T-helper 22 cell (primary cell): ENCODE data around the gene IMPDH1.

Source experiments
- DNase-seq: peaks from one replicate; pipeline ENCODE4 v3.0.0-alpha.2; 2020; ENCODE audit warnings: low read depth

Gene IMPDH1

GRCh38 chr7:128434413-128435326 lies 24.9 kb upstream of the IMPDH1 start:
- no peak for DNase-seq

DNA sequence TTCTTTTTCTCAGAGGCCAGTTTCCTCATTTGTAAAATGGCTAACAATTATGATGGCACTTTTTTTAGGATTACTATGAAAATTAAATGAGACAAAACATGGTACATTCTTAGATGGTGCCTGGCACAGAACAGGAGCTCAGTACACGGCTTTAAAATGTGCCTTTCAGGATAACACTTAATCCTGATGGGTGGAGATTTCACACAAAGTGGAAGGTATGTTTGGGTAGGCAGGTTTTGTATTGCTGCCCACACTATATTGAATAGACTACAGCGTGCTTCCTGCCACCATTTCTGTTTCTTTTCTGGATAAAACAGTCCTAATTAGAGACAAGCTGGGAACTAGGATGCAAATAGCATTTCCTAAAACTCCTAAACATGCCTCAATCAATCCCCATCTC lies 22.0 kb upstream of the IMPDH1 start:
- no peak for DNase-seq

DNA sequence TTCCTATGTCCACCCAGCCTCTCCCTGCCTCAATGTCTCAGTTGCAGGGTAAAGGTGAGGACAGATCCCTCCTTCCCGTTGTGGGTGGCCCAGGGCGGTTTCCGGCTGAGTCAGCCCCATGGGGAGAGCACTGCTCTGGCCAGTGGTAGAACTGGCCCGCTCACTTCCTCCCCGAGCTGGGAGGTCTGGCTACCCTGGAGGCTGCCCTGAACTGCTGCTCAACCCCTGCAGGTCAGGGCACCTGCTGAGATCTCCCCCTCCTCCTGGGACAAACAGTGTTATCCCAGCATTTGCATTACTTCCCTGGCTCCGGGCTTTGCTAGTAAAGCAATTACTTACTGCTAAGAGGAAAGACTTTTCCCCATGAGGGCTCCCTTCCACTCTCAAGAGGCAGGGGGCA lies 21.4 kb upstream of the IMPDH1 start:
- DNase-seq = no peak

GRCh38 chr7:128430207-128430606 lies 20.4 kb upstream of the IMPDH1 start:
- DNase-seq = no peak

DNA sequence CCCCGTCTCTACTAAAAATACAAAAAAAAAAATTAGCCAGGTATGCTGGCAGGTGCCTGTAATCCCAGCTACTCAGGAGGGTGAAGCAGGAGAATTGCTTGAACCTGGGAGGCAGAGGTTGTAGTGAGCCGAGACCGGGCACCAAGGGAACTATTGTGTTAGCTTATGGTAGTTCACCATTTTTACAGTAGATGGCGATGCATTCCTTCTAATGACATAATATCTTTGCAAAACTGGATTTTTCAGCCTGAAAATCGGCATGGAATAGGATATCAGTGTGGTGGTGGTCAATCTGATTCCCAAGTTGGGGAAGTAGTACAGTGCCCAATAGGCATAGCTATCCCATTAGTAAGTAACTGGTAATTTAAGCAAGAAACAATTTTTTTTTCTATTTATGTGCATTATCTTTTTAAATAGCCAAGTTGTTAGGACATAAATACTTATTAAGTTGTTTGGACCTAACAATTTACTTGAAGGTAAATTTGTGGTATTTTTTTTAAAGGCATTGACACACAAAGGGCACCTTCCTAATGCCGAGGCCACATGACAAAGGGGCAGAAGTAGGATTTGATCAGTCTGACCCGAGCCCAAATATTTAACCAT lies 17.6 kb upstream of the IMPDH1 start:
- no peak for DNase-seq

DNA sequence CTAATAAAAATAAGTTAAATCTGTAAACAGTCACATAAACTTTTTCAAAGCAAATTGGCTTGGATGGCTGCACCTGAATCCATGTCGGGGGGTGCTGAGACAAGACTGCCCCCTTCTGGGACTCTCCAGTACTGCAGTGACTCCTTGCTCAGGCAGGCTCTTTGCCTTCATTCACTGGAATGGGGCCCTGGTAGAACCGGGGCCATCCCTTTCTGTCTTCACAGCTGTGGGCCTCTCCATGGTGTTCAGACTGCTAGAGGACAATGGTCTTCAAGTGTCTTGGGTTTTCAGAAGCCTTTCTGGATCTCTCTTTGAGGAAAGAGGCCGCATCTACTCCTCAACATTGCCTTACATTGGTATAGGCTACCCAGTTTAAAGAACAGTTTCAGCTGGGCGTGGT lies 16.1 kb upstream of the IMPDH1 start:
- DNase-seq = peak; percentile 39

DNA sequence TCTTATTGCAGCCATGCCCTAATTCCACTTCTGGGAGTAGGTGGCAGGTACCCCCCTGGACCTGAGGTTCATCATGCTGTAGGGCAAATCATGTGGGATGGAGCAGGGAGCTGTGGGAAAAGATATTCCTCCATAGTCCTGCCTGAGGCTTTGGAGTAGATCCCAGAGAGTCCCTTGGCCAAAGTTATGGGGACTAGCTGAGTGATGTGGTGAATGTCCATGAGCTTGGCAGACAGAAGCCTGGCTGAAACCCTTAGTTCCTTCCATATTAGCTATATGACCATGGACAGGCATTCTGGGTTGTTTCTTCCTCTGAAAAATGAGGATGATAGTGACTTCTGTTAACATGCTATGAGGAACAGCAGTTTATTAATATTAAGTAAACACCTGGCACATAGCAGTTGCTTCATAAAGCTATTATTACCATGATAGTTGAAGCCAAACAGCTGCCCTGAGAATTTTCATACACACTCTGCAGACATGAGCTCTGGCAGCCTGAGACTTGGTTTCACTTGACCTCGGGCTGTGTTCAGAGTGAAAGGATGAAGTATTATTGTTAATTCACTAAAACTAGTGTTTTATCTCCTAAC lies 15.0 kb upstream of the IMPDH1 start:
- DNase-seq = no peak

DNA sequence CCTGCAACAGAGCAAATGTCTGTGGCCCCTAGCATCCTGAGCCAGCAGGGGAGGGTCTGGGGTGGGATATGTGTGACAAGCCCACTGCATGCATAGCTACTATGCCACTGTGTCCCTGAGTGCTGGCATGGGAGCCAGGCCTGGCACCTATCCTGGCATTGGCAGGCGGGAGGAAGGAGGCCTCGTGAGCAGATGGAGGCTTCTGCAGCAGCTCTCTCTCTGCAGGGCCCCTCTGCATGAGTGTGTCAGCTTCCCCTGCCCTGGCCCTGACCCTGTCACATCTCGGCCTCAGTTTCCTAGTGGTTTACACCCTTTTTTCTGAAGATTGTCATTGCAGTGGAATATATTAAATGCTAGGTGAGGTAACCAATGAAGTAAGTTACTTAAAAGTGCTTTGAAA lies 13.1 kb upstream of the IMPDH1 start:
- no peak for DNase-seq

- DNase-seq = no peak
Measured at GRCh38 chr7:128422037-128422436, 12.3 kb upstream of the IMPDH1 start.

GRCh38 chr7:128421384-128421783 lies 11.6 kb upstream of the IMPDH1 start:
- DNase-seq = no peak

- DNase-seq = no peak
Measured at GRCh38 chr7:128420773-128421172, 11.0 kb upstream of the IMPDH1 start.

DNA sequence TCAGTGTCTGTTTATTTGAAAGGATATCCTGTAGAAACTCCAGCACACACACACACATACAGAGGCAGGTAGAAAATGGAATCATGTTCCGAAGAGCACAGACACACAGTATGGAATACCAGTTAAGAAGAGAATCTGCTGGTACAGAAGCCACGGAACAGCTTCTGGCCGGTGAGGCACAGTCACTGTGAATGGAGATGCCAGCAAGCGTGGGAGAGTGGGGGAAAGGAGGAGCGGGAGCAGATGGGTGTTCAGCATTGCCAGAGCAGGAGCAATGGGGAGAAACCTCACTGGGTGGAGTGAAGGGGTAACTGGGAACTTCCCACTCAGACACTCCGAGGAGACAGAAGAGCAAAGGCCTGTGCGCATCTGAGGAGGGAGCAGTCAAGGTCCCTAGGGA lies 9.5 kb upstream of the IMPDH1 start:
- no peak for DNase-seq

DNA sequence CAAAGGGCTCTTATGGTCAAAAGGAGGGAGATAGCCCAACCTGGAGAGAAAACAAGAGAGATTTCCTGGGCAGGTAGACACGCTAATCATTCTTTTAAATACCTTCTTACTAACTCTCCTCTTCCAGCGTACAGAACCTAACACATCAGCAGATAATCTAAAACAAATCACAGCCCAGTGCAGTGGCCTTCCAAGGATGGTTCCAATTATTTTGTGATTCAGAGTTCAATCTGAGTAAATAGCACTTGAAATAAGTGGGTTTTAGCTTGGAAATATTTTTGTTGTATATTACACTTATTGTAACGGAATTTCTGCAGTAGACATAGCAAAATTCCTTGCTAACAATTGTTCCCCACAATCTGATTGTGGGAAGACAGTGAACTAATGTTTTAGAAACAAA lies 7.3 kb upstream of the IMPDH1 start:
- no peak for DNase-seq

DNA sequence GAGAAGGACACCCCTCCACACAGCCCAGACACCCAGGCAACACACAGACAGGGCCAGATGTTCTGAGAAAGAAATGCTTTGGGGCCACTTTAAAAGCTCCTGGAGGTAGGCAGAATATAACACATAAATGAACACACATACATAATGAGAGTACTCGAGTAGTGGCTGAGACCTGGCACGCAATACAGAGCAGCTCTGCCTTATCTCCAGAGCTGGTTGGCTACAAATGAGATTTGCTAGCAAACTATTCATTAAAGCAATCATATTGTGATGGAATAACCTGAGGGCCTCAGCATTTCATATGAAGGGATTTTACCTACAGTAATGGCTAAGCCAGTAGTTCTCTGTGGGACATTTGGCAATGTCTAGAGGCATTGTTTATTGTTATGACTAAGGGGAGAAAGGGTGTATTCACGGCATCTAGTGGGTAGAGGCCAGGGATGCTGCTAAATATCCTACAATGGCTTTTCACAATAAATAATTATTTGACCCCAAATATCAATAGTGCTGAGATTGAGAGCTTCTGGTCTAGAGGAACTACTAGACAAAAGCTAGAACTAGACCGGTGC lies 5.5 kb upstream of the IMPDH1 start:
- no peak for DNase-seq

DNA sequence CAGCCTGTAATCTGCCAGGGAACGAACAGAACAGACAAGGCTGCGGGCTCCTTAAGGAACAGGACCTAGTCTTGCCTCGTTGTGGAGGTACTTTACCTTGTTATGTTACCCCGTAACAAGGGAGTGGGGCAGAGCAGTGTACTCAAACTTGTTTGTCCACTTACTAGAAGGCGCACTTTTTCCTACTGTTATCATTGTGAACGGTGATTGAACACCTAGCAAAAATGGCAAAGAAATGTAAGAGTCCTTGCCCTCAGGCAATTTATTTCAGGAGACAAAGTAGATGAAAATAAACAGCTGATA lies 620 bp upstream of the IMPDH1 start:
- DNase-seq = no peak

DNA sequence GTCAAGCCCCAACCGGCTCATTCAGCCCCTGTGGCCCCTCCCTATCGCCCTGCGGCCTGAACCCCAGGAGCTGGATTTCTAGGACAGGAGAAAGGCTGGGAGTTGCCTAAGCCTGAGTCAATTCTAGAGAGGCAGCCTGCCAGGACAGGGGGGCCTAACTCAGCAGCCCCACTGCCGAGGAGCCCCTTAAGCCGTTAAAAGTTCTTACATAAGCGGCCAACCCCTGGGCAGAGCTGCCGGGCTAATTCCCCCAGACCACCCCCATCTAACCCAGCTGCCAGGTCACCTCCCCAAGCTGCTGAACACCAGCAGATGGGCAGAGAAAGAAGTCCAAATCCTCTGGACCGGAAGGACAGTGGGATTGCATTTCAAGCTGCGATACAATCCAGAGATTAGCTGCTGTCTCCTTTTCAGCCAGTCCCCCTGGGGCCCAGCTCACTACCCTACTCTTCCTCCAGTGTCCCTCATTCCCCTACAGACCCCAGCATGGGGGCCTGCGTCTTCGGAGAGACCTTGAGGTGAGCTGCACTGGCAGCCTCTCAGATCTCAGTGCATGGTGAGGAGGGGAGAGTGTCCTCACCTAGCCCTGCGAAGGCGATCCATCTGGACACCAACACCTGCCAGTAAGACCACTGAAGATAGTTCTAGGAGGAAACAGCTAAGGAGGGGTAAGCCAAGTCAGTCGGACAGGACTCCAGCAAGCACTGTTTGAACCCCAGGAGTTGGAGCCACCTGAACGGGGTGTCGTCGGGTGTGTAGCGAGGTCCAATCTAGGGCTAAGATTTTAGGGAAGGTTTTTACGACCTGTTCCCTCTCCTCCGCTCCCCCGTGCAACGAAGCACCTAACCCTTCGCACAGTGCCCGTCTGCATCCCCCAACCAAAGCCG lies 830 bp downstream of the IMPDH1 start:
- DNase-seq = no peak

DNA sequence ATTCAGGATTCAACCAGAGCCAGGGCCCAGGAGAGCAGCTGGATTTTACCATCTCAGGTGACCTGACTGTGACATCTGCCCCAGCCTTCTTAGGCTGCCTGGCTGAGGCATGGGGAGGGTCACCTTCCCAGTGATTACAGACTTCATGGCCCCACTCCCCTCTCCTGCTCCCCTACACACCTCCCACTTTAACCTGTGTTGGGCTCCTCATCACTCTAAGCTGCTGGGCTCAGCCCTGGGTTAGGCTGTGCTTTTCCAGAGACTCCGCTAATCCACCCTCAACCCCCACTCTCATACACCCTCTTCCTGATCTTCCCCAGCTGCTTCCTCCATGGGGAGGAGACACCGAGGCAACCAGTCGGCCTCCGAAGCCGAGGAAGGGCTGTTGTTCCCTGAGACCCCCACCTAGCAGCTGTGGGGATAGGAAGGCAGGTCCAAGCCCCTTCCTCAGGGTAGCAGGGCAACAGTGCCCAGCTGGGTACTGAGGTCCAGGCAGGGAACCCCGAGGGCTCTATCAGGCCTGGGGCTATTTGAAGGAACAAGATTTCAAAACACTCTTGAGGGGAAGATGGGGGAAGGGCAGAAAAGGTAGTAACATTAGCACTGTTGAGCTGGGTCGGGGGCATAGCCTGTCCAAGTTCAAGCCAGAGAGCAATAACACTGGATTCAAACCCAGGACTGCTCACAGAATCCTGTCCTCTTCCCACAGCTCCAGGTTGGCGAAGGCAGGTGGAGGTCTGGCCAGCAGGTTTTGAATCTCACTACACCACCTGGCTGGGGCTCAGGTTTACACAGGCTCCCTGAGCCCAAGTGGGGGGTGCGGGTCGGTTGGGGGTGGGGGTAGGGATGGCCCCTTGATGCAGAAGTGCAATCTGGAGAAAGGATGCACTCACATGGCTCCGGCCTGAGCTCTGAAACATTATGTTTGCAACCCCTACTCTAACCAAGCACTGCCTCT lies 1.8 kb downstream of the IMPDH1 start:
- no peak for DNase-seq

DNA sequence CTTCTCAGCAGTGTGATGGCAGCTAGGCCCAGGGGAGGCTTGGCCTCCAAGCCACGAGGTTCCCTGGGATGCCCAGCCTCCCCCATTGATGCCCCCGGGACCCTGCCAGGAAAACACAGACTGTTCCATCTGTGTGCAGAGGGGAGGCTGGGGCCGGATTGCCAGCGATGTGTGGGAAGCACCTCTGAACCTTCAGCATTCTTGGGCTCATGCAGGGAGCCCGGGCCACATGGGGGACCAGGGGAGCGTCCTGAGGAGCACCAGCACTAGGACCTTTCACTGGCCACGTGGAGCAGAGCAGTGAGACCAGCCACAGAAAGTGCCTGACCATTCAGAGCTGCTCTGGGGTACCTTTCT lies 2.6 kb downstream of the IMPDH1 start:
- DNase-seq = no peak

DNA sequence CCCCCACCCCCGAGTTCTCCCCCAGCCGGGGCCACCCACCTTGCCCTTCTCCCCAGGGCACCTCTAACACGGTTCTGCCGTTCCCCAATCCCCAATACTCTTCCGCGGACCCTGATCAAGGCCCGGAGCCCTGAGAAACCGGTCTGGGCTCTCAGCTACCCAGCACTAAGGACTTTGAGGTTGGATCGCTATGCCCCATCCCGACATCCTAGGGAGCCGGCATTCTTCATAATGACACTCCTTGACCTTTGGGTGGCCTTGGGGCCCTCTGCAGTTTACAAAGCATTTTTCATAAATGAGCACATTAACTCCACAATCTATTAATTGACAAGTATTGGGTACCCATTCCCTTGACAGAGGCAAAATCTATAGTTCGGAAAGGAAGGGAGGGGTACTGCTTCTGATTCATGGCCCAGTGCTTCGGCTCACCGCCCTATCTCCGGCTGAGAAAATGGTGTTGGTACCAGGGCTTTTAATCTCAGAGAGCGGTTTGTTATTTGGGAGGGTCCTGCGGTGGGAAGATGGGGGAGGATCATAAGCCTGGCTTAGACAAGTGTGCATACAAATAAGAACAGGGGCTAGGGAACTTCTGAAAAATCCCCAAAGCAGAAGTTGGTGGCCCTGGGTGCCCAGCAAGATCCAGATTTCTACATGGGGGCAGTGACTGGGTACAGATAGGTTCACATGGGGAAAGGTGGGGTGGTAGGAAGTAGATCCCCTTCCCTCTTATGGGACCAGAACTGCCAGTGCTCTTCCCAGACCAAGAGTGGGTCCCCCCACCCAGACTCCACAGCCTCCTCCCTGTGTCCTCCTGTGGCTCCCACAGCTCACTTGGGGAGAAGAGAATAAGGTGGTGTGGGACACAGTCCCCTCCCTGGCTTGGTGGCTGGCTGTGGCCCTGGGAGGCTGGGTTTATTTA lies 3.2 kb downstream of the IMPDH1 start:
- DNase-seq = no peak
